CMK (cell line): Measurements from ENCODE around the gene CD52.

ENCODE experiments used
- DNase-seq: peaks from one replicate; pipeline ENCODE4 v3.0.0-alpha.2; 2010; ENCODE audit warnings: low read depth

CD52 gene

DNA sequence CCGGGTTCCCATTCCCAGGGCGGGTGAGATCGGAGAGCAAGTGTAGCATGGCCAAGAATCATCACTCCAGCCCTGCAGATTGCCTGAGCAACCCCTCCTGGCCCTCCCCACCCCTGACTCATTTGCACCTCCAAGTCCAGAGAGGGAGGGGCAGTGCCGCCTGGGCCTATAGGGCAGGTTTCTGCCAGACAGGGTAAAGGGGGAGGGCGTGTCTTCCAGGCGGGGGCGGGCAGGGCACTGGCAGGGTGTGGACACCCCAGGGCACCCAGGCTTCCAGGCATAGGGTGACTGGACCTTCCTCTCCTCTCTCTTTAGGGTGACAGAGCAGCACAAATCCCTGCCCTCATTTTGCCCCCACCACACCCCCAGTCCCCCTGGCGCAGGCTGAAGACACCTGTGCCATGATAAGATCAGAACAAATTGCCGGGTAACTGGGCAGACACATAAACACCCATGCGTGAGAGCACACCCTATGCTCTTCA lies 39.4 kb downstream of the CD52 start:
- DNase-seq: no peak

DNA sequence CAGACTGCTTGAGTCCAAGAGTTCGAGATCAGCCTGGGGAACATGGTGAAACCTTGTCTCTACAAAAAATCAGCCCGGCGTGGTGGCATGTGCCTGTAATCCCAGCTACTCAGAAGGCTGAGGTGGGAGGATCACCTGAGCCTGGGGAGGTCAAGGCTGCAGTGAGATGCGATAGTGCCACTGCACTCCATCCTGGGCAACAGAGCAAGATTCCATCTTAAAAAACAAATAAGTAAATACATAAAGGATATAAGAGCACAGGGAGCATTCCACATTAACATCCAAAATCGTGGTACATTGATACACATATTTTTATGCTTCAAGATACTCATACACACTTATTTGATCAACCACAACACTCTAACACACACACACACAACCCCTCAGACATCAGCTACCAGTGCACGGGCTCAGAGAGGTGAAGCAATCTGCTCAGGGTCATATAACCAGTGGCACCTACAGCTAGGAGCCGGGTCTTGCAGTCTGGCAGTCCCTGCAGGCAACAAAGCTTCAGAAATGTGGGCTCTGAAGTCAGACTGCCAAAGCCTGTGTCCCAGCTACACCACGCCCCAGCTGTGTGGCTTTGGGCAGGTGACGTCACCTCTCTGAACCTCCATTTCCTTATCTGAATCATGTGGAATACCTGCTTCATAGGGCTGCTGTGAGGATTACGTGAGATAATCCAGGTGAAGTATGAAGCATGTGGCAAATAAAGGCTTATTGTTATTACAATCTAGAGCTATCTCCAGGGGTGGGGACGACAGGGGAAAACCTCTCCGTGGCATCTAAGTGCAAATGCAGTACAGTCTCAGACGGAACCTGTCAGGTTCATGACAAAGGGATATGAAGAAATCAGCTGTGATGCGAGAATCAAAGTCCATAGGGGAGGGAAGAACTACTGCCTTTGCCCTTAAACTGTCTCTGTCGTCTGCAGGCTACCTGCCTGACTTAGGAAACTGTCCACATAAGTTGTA lies 40.9 kb downstream of the CD52 start:
- DNase-seq: no peak

DNA sequence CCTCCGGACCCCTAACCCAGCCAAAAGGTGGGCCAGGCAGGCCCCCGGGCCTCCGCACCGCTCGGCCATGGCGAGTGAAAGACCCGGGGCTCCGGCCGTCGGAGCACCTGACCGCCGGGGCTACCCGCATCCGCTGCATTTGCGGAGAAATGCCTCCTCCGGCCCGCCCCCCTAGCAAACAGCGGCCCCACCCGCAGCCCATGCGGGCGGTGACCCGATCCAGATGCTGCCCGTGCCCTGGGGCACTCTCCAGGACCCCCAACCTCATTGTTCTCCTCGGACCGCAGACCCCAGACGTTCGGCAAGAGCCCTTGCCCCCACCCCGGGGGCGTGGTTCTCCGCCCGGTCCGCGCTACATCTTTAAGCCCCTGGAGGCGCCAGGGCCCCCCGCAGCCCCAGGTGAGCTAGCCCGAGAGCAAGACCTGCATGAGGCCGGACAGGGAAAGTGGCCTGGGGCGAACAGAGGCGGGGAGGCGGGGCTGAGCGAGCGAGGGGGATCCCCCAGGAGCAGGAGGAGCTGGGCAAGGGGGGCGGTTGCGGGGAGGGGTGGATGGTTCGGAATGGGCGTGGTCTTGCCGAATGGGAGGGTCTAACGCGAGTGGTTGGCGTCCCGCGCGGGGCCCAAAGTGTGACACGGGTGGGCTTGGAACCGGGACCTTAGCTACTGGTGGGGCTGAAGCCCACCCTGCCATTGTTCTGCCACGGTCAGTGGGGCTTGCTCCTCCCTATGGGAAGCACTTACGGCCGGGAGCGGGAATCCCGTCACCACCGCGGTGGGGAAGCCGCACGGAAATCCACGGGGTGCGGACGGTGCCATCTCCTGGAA lies 42.4 kb downstream of the CD52 start:
- no peak for DNase-seq

DNA sequence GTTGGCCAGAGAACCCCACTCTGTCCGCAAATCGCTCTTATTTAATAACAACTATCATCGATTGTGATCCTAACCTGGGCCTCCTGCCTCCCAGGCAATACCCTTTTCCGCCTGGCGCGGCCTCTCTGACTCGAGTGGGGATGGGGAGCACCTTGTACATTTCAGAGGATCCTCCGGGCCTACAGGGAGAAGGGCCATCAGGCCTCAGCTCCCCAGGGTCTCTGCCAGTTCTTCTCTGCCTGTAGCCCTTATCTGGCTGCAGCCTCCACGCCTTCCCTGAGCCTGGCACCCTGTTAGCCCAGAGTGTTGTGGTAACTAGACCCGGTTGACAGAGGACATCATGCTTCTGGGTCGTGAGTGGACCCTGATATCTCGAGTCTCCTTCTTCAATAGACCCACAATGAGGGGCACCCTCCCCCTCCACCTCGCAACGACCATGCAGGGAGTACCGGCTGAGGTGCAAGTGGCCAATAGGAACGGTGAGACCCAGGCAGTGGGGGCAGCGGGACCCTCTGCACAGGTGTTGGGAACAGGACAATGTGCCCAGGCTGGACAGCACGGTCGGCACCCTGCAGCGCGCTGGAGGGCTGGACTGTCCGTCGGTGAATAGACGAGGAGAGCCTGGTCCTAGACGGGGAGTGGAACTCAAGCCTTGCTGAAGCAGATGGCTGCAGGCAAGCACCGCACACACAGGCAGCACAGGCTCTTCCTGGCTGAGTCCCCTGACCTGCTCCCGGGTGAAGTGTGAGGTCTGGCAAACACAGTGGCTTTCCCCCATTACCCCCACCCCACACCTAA lies 43.2 kb downstream of the CD52 start:
- no peak for DNase-seq

DNA sequence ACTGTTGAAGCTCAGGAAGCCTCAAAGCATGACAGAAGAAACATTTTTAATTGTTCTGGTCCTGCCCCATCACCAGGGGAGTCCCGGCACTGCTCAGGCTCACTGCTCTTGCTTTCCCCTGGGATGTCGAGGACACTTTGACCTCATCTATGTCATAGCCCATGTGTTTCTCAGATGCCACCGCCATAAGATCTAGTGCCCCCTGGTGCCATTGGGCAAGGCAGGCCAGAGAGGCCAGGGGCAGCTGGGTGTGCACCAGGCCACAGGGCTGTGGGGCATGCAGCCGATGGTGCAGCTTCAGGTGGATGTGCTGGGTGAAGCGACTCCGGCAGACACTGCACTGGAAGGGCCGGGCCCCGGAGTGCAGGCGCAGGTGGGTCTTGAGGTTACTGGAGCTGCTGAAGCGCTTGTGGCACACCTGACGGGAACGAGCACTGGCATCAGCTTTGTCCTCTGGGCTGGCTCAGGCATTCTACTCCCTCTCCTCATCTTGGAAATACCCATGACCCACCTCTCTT lies 43.9 kb downstream of the CD52 start:
- no peak for DNase-seq

DNA sequence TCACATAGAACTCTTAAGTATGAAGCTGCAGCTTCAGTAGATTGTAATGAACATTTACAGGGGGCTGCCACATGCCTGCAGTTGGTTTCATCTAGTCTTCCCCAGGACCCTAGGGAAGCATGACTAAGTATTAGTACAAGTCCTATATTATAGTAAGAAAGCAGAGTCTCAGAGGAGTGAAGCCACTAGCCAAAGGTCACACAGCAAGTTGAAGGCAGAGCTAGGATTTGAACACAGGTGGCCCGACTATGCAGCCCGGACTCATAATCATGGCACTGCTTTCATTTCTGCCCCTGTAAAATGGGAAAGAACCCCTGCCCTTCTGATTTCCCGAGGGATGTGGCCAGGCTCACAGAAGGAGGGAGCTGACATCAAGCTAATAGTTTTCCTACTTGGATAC lies 44.6 kb downstream of the CD52 start:
- no peak for DNase-seq

DNA sequence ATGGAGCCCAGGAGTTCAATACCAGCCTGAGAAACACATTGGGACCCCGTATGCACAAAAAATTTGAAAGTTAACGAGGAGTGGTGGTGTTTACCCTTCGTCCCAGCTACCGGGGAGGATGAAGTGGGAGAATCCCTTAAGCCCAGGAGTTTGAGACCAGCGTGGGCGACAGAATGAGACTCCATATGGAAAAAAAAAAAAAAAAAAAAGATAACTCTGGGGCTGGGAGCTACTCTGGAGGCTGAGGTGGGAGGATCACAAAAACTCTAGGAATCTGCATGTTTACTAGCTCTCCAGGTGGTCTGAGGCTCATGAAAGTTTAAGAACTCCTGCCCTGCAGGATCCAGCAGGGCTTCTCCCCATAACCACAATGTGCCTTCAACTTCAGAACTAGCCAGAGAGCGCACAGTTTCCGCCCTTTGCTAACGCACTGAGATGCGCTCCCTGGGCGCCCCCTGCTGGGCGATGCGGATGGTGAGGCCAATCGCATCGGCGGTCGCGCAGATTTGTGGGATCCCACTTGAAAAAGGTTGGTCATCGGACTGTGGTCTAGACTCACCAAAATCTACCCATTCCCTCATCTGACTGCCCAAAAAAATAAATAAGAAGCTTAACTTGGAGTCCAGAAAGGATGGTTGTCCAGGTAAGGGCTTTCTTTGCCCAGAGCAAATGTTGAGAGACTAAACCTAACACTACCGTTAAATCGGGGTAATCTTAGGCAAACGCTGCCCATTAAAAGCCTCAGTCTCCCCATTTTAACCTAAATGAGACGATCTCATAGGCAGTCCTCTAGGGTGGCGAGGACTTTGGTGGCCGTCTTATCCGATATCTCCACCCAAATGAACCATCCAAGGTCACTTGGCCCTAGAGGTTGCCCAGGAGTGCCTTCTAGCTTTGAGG lies 46.0 kb downstream of the CD52 start:
- DNase-seq: peak; percentile 87

DNA sequence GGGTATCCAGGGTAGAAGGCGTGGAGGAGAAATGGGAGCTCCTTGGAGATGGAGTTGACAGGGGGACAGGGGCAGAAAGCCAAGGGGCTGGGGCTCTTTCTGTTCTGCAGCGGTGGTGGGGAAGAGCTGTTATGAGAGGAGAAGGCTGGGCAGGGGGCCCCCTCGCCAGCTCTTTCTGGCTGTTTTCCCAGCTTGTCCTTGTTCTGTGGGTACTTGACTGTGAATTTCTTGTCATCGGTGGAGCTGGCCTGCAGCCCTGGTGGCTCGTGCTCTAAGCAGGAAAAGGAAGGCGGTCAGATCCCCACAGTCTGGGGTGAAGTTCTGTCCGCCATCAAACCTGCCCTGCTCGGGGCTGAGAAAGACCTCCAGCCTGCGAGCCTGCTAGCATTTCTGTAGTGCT lies 47.2 kb downstream of the CD52 start:
- DNase-seq: no peak

DNA sequence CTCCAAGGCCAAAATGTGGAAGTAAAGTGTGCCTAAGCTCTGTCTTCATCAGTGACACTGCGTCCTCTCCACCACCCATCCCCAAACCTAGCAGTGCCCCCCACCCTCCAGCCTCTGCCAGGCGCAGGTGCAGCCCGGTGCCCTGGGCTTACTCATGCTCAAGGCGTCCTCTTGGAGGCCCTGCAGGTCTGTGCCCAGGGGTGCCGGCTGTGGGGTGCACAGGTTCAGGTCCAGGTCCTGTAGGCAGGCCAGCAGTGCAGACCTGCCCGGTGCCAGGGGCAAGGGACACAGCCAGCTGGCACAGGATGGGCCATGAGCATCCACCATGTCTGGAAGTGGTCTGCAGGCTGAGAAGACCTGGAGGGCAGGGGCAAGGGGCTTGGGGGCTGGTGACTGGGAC lies 49.7 kb downstream of the CD52 start:
- no peak for DNase-seq

DNA sequence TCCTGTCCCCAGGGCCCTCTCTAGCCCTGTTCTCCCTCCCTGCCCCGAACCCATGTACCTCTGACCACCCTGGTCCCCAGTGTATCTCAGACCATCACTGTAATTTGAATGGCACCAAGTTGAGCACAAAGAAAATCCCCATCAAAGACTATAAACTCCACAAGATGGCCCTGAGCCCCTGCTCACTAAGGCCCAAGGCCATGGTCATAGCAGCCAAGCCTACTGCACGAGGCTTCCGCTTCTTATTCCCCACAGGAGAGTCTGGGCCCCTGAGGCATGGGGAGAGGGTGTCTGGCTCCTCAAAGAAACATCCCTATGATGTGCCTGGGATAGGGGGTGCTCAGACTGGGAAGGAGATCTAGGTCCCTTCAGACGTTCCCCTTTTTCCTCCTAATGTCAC lies 50.2 kb downstream of the CD52 start:
- no peak for DNase-seq

DNA sequence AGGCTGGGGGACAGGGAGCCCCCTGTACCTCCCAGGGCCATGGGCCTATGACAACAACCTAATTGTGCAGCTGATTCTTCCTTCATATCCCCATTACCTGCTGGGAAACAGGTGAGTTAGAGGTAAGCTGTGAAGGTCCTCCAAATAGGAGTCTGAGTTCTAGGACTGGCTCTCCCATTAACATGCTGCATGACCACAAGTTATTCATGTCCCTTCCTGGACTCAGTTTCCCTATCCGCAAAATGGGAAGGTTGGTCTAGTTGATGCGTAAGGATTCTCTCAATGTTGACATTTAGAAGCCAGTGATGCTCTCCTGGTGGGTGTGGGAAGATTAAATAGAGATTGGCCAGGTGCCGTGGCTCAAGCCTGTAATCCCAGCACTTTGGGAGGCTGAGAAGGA lies 50.7 kb downstream of the CD52 start:
- DNase-seq: no peak
